Loucy (cell line): ENCODE data around the gene SPTLC3.

Source experiments
- H2AFZ ChIP-seq: fragments of 200-600 bp; sonication (generic); 2 replicates; pipeline ENCODE4 v1.6.0; 2016; ENCODE audit warnings: antibody characterized with exemption, mild to moderate bottlenecking, low read length, moderate library complexity
- H3F3A ChIP-seq: fragments of 200-600 bp; 2 replicates; pipeline ENCODE4 v1.6.0; 2016; ENCODE audit warnings: antibody characterized with exemption, low read depth, mild to moderate bottlenecking
- H3K27me3 ChIP-seq: fragments of 200-600 bp; sonication (generic); 2 replicates; pipeline ENCODE4 v1.6.1; 2014; ENCODE audit warnings: low read length, mild to moderate bottlenecking; ENCODE audit not compliant: insufficient read depth, poor library complexity, severe bottlenecking
- H3K36me3 ChIP-seq: fragments of 200-600 bp; sonication (generic); 2 replicates; pipeline ENCODE4 v1.6.1; 2016; ENCODE audit warnings: low read length; ENCODE audit not compliant: insufficient read depth
- H3K4me1 ChIP-seq: fragments of 200-600 bp; sonication (generic); 2 replicates; pipeline ENCODE4 v1.5.1; 2014; ENCODE audit warnings: low read length, mild to moderate bottlenecking; ENCODE audit not compliant: insufficient read depth, poor library complexity, severe bottlenecking
- H3K4me2 ChIP-seq: fragments of 200-600 bp; sonication (generic); 2 replicates; pipeline ENCODE4 v1.6.0; 2014; ENCODE audit warnings: antibody characterized with exemption, low read length, low read depth, mild to moderate bottlenecking; ENCODE audit not compliant: poor library complexity, severe bottlenecking
- H3K4me3 ChIP-seq: fragments of 200-600 bp; sonication (generic); 2 replicates; pipeline ENCODE4 v1.5.1; 2014; ENCODE audit warnings: low read length, mild to moderate bottlenecking, mixed read lengths; ENCODE audit not compliant: poor library complexity, severe bottlenecking
- H3K79me2 ChIP-seq: fragments of 200-600 bp; sonication (generic); 2 replicates; pipeline ENCODE4 v1.6.1; 2014; ENCODE audit warnings: low read length; ENCODE audit not compliant: insufficient read depth
- H3K9ac ChIP-seq: fragments of 200-600 bp; sonication (generic); 2 replicates; pipeline ENCODE4 v1.6.0; 2014; ENCODE audit warnings: mild to moderate bottlenecking, low read depth, low read length, moderate library complexity; ENCODE audit not compliant: poor library complexity, severe bottlenecking
- H3K9me2 ChIP-seq: fragments of 200-600 bp; sonication (generic); replicated peaks from 2 replicates; pipeline ENCODE4 v1.6.1; 2016; ENCODE audit warnings: low read depth, low read length, mixed read lengths
- H3K9me3 ChIP-seq: fragments of 200-600 bp; sonication (generic); 2 replicates; pipeline ENCODE4 v1.6.1; 2014; ENCODE audit warnings: mild to moderate bottlenecking, antibody characterized with exemption, low read length, low read depth; ENCODE audit not compliant: insufficient read depth
- H4K20me1 ChIP-seq: fragments of 200-600 bp; sonication (generic); 2 replicates; pipeline ENCODE4 v1.6.0; 2014; ENCODE audit warnings: antibody characterized with exemption, low read length, mild to moderate bottlenecking; ENCODE audit not compliant: insufficient read depth, poor library complexity, severe bottlenecking
- EZH2phosphoT487 ChIP-seq: fragments of 200-600 bp; IDR thresholded peaks from 2 replicates; pipeline ENCODE4 v1.6.1; 2018; ENCODE audit warnings: antibody characterized with exemption, mild to moderate bottlenecking, moderate library complexity, borderline replicate concordance
- TF ChIP-seq, protein P1 (sequence below): fragments of 200-600 bp; sonication (generic); conservative IDR thresholded peaks from 2 replicates; pipeline ENCODE4 v1.5.1; 2014; ENCODE audit warnings: mild to moderate bottlenecking, antibody characterized with exemption, low read length

The SPTLC3 gene

DNA sequence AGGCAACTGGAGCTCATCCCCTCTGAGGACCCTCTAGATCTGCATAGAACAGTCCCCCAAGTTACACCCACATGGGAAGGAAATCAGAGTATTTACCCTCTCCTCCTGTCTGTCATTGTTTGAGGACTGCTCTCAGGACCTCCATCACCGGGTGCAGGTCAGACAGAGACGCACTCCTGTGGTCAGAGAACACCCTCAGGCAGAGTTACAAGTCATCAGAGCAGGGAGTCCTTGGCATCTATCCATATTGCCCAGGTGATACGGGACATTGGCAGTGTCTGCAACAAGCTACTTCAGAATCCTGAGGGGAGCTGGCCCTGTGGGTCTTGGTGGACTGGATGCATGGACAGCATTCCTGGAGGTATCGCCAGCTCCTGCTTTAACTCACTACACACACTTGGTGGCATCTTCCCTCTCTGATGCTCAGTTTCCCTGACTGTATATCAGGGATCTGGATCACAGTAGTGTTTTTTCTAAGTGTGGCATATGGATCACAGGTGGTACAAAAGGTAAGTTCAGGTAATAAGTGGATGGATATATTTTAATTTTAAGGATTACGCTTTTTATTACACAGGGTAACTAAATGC, 197.2 kb downstream of the SPTLC3 start:
- Histone ChIP-seq H3K4me2 (no peak overlapping the region), H3K9me2 (no peaks in the 10 kb centered on the region), H3F3A (no peaks in the 10 kb centered on the region; the same call in 1 of the 2 replicates), H3K27me3 (no peaks in the 10 kb centered on the region), H3K79me2 (no peaks in the 10 kb centered on the region), H3K36me3 (no peaks in the 10 kb centered on the region), H4K20me1 (no peaks in the 10 kb centered on the region), H3K4me3 (no peak overlapping the region), H3K9me3 (no peaks in the 10 kb centered on the region), H3K4me1 (no peaks in the 10 kb centered on the region), H2AFZ (no peak overlapping the region), H3K9ac (no peak overlapping the region)
- TF ChIP-seq EZH2phosphoT487: no peak
- TF ChIP-seq, protein P1, sequence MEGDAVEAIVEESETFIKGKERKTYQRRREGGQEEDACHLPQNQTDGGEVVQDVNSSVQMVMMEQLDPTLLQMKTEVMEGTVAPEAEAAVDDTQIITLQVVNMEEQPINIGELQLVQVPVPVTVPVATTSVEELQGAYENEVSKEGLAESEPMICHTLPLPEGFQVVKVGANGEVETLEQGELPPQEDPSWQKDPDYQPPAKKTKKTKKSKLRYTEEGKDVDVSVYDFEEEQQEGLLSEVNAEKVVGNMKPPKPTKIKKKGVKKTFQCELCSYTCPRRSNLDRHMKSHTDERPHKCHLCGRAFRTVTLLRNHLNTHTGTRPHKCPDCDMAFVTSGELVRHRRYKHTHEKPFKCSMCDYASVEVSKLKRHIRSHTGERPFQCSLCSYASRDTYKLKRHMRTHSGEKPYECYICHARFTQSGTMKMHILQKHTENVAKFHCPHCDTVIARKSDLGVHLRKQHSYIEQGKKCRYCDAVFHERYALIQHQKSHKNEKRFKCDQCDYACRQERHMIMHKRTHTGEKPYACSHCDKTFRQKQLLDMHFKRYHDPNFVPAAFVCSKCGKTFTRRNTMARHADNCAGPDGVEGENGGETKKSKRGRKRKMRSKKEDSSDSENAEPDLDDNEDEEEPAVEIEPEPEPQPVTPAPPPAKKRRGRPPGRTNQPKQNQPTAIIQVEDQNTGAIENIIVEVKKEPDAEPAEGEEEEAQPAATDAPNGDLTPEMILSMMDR: no peak

- H3K36me3 ChIP-seq: no peaks in the 10 kb centered on the region
- H3K79me2 ChIP-seq: no peaks in the 10 kb centered on the region
- no peaks in the 10 kb centered on the region for H3K9me2 ChIP-seq
- TF ChIP-seq EZH2phosphoT487: no peak
- TF ChIP-seq, protein P1: no peak
- H2AFZ ChIP-seq: no peak overlapping the region
- no peaks in the 10 kb centered on the region for H4K20me1 ChIP-seq
- H3K27me3 ChIP-seq: no peaks in the 10 kb centered on the region
- no peaks in the 10 kb centered on the region; the same call in 1 of the 2 replicates for H3F3A ChIP-seq
- H3K4me3 ChIP-seq: no peak overlapping the region
- no peaks in the 10 kb centered on the region for H3K4me1 ChIP-seq
- no peaks in the 10 kb centered on the region for H3K9me3 ChIP-seq
- H3K9ac ChIP-seq: no peak overlapping the region
- no peak overlapping the region for H3K4me2 ChIP-seq
Observed at GRCh38 chr20:13207016-13207415, 198.2 kb downstream of the SPTLC3 start.

DNA sequence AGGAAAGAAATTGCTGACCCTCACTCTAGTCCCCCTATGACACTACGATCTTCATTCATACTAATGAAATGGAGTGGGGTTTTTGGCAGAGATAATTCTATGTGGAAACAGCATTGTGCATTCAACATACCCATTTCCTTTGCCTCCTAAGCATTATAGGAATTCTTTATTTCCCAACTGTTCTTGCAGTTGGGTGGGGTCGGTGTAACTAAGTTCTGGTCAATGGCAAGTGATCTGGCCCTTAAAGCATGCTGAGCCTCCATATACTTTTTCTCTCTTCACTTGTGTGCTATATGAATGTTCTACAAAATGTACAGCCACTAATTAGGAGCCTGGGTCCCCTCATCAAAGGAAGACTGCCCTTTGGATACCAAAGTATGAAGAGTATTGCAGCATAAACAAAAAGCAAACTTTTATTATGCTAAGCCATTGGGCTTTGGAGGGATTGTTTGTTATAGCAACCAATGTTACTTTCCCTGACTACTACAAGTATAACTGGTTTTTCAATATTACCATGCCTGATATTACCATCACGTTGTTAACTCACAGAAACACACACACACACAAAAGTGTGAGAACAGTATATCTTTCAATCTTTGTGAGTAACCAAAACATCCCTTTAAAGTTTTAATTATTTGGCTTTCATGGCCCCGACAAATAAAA, 203.3 kb downstream of the SPTLC3 start:
- Histone ChIP-seq H3K4me2 (no peak overlapping the region), H3F3A (no peaks in the 10 kb centered on the region), H3K9me2 (no peaks in the 10 kb centered on the region), H4K20me1 (no peaks in the 10 kb centered on the region), H3K9me3 (no peaks in the 10 kb centered on the region), H3K4me1 (no peaks in the 10 kb centered on the region), H3K36me3 (no peaks in the 10 kb centered on the region), H3K4me3 (no peak overlapping the region), H3K27me3 (no peaks in the 10 kb centered on the region), H3K79me2 (no peaks in the 10 kb centered on the region), H2AFZ (no peak overlapping the region), H3K9ac (no peak overlapping the region)
- TF ChIP-seq, protein P1: no peak
- TF ChIP-seq EZH2phosphoT487: no peak
